OCI-LY1 (cell line): ENCODE results near the gene FBXO45.

Experiments
- H2AFZ ChIP-seq: fragments of 200-600 bp; sonication (generic), shearing (Covaris generic); 2 replicates; pipeline ENCODE4 v1.6.0; 2014; ENCODE audit warnings: antibody characterized with exemption, mild to moderate bottlenecking, low read length
- H3F3A ChIP-seq: fragments of 200-600 bp; sonication (generic), shearing (Covaris generic); 2 replicates; pipeline ENCODE4 v1.6.0; 2014; ENCODE audit warnings: mild to moderate bottlenecking, antibody characterized with exemption, low read length, moderate library complexity; ENCODE audit not compliant: insufficient read depth
- H3K27ac ChIP-seq: fragments of 200-600 bp; sonication (generic); 2 replicates; pipeline ENCODE4 v1.5.1; 2014; ENCODE audit warnings: low read length, mixed run types, mild to moderate bottlenecking, low read depth; ENCODE audit not compliant: poor library complexity, severe bottlenecking
- H3K27me3 ChIP-seq: fragments of 200-600 bp; sonication (generic); 2 replicates; pipeline ENCODE4 v1.6.0; 2014; ENCODE audit warnings: antibody characterized with exemption, mild to moderate bottlenecking, low read length, moderate library complexity; ENCODE audit not compliant: insufficient read depth
- H3K36me3 ChIP-seq: fragments of 200-600 bp; sonication (generic); 2 replicates; pipeline ENCODE4 v1.6.1; 2014; ENCODE audit warnings: mild to moderate bottlenecking, antibody characterized with exemption, low read length, moderate library complexity, mixed read lengths; ENCODE audit not compliant: insufficient read depth
- H3K4me1 ChIP-seq: fragments of 200-600 bp; sonication (generic); 2 replicates; pipeline ENCODE4 v1.5.1; 2014; ENCODE audit warnings: mild to moderate bottlenecking, low read length, moderate library complexity; ENCODE audit not compliant: insufficient read depth, severe bottlenecking
- H3K4me2 ChIP-seq: fragments of 200-600 bp; sonication (generic), shearing (Covaris generic); 2 replicates; pipeline ENCODE4 v1.6.1; 2014; ENCODE audit warnings: low read length
- H3K4me3 ChIP-seq: fragments of 200-600 bp; sonication (generic); 2 replicates; pipeline ENCODE4 v1.5.1; 2014; ENCODE audit warnings: low read length, low read depth, mild to moderate bottlenecking, mixed read lengths; ENCODE audit not compliant: poor library complexity, severe bottlenecking
- H3K79me2 ChIP-seq: fragments of 200-600 bp; shearing (Covaris generic); 2 replicates; pipeline ENCODE4 v1.6.1; 2016; ENCODE audit warnings: mixed run types, low read length, mixed read lengths; ENCODE audit not compliant: insufficient read depth
- H3K9ac ChIP-seq: fragments of 200-600 bp; sonication (generic), shearing (Covaris generic); 2 replicates; pipeline ENCODE4 v1.6.1; 2014; ENCODE audit warnings: mild to moderate bottlenecking, low read length, mixed read lengths
- H3K9me2 ChIP-seq: fragments of 200-600 bp; sonication (generic), shearing (Covaris generic); 2 replicates; pipeline ENCODE4 v1.6.1; 2014; ENCODE audit warnings: low read depth, mild to moderate bottlenecking, low read length, mixed read lengths
- H3K9me3 ChIP-seq: fragments of 200-600 bp; shearing (Covaris generic); 2 replicates; pipeline ENCODE4 v1.6.1; 2014; ENCODE audit warnings: low read length, mixed read lengths
- H4K20me1 ChIP-seq: fragments of 200-600 bp; sonication (generic), shearing (Covaris generic); 2 replicates; pipeline ENCODE4 v1.6.0; 2016; ENCODE audit warnings: mild to moderate bottlenecking, low read length; ENCODE audit not compliant: insufficient read depth
- EZH2 ChIP-seq: fragments of 200-600 bp; sonication (generic), shearing (Covaris generic); IDR thresholded peaks from 2 replicates; pipeline ENCODE4 v1.8.0; 2017; ENCODE audit warnings: borderline replicate concordance, mixed run types, mild to moderate bottlenecking, antibody characterized with exemption, low read length, moderate library complexity, mixed read lengths
- TF ChIP-seq, protein P1 (sequence below): fragments of 200-600 bp; sonication (generic), shearing (Covaris generic); IDR thresholded peaks from 2 replicates; pipeline ENCODE4 v1.5.1; 2017; ENCODE audit warnings: mild to moderate bottlenecking, antibody characterized with exemption, low read length, moderate library complexity, mixed read lengths

Gene FBXO45

GRCh38 chr3:196523841-196524240, 44.6 kb upstream of the FBXO45 start:
- Histone ChIP-seq H3K27ac (no peak overlapping the region), H3K4me3 (no peak overlapping the region), H3K27me3 (no peaks in the 10 kb centered on the region), H3K4me1 (peaks cover 14% of the 10 kb centered on the region), H2AFZ (no peak overlapping the region), H3K79me2 (no peaks in the 10 kb centered on the region), H3K9me3 (peaks cover 25% of the 10 kb centered on the region), H3K4me2 (no peak overlapping the region), H3K36me3 (no peaks in the 10 kb centered on the region), H3K9me2 (no peaks in the 10 kb centered on the region), H3F3A (no peaks in the 10 kb centered on the region), H4K20me1 (no peaks in the 10 kb centered on the region), H3K9ac (no peak overlapping the region)
- TF ChIP-seq EZH2 = no peak

- no peak overlapping the region for H3K9ac ChIP-seq
- TF ChIP-seq, protein P1, sequence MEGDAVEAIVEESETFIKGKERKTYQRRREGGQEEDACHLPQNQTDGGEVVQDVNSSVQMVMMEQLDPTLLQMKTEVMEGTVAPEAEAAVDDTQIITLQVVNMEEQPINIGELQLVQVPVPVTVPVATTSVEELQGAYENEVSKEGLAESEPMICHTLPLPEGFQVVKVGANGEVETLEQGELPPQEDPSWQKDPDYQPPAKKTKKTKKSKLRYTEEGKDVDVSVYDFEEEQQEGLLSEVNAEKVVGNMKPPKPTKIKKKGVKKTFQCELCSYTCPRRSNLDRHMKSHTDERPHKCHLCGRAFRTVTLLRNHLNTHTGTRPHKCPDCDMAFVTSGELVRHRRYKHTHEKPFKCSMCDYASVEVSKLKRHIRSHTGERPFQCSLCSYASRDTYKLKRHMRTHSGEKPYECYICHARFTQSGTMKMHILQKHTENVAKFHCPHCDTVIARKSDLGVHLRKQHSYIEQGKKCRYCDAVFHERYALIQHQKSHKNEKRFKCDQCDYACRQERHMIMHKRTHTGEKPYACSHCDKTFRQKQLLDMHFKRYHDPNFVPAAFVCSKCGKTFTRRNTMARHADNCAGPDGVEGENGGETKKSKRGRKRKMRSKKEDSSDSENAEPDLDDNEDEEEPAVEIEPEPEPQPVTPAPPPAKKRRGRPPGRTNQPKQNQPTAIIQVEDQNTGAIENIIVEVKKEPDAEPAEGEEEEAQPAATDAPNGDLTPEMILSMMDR = peak; percentile 53
- no peak for TF ChIP-seq EZH2
- no peak overlapping the region for H3K27ac ChIP-seq
- H3K79me2 ChIP-seq = no peaks in the 10 kb centered on the region
- no peaks in the 10 kb centered on the region for H3F3A ChIP-seq
- H3K4me3 ChIP-seq = no peak overlapping the region
- no peak overlapping the region for H3K4me2 ChIP-seq
- H3K9me2 ChIP-seq = no peaks in the 10 kb centered on the region
- no peaks in the 10 kb centered on the region for H3K36me3 ChIP-seq
- peaks cover 19% of the 10 kb centered on the region for H3K4me1 ChIP-seq
- no peaks in the 10 kb centered on the region for H4K20me1 ChIP-seq
- H2AFZ ChIP-seq = no peak overlapping the region
- no peaks in the 10 kb centered on the region for H3K27me3 ChIP-seq
- peaks cover 18% of the 10 kb centered on the region for H3K9me3 ChIP-seq
Observed at GRCh38 chr3:196524527-196524926, 43.9 kb upstream of the FBXO45 start.

DNA sequence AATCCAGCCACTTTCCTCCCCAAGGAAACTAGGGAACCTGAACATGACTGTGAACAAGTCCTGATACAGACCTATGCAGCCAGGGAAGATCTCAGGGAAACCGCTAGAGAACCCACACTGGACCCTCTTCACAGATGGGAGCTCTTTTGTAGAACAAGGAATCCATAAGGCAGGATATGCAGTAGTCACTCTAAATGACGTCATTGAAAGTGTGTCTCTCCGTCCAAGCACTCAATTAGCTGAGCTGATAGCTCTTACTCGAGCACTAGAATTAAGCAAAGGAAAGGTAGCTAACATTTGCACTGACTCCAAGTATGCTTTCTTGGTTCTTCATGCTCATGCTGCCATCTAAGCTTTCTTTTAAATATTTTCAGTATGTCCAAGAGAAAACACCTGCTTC, 43.3 kb upstream of the FBXO45 start:
- Histone ChIP-seq H3F3A (no peaks in the 10 kb centered on the region), H3K27ac (no peak overlapping the region), H3K9ac (no peak overlapping the region), H3K4me2 (no peak overlapping the region), H3K4me3 (no peak overlapping the region), H2AFZ (no peak overlapping the region), H3K36me3 (no peaks in the 10 kb centered on the region), H3K9me3 (peaks cover 12% of the 10 kb centered on the region), H3K79me2 (no peaks in the 10 kb centered on the region), H3K4me1 (peaks cover 19% of the 10 kb centered on the region), H3K9me2 (no peaks in the 10 kb centered on the region), H4K20me1 (no peaks in the 10 kb centered on the region), H3K27me3 (no peaks in the 10 kb centered on the region)
- no peak for TF ChIP-seq EZH2
- TF ChIP-seq, protein P1 = no peak

DNA sequence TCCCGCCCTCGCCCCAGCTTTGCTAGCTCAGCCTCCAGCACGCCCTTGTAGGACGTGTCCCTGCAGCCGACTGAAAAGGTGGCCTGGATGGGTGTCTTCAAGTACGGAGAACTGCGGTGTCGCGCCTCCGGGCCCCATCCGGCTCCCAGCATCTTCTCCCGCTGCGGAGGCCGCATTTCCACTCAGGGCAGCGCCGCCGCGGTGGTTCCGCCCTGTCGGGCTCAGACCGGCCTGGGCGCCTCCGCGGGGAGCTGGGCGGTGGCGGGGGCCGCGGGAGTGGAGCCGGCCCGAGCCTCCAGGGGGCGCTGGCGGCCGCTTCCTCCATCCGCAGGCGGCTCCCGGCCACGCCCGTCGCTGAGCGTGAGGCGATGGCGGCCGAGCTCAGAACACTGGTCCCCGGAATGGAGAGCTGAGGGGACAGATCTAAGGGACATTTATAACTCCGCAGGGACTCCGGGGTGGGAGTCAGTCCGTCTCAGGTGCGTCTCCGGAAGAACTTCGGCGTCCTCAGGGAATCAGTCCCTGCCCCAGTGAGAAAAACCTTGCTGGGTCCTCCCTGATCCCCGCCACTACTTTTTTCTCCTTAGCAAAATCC, 39.7 kb upstream of the FBXO45 start:
- Histone ChIP-seq H3K27ac (no peak overlapping the region), H3K36me3 (no peaks in the 10 kb centered on the region; the same call in 1 of the 2 replicates), H3K79me2 (no peaks in the 10 kb centered on the region), H3K4me3 (peak overlapping the region; percentile 65), H3K9me2 (no peaks in the 10 kb centered on the region), H2AFZ (peak overlapping the region; percentile 95), H3K9ac (peak overlapping the region; percentile 70), H4K20me1 (no peaks in the 10 kb centered on the region), H3K4me2 (peak overlapping the region; percentile 93), H3K9me3 (peaks cover 4% of the 10 kb centered on the region; the same call in 1 of the 2 replicates), H3K27me3 (peaks cover 5% of the 10 kb centered on the region; the same call in 1 of the 2 replicates), H3F3A (no peaks in the 10 kb centered on the region), H3K4me1 (peaks cover 19% of the 10 kb centered on the region)
- TF ChIP-seq, protein P1 = peak; percentile 92
- TF ChIP-seq EZH2 = no peak
